NCI-H2029 (cell line): ENCODE results near the gene PTK7.
"Not testable (repeated sequence)": the region's sequence is repeated elsewhere in the genome, so short reads cannot be mapped to it uniquely, and the experiment has no call there.

Experiments
- DNase-seq: peaks from one replicate; lab custom pipeline; 2025; lab: John Stamatoyannopoulos, UW

PTK7 gene

DNA sequence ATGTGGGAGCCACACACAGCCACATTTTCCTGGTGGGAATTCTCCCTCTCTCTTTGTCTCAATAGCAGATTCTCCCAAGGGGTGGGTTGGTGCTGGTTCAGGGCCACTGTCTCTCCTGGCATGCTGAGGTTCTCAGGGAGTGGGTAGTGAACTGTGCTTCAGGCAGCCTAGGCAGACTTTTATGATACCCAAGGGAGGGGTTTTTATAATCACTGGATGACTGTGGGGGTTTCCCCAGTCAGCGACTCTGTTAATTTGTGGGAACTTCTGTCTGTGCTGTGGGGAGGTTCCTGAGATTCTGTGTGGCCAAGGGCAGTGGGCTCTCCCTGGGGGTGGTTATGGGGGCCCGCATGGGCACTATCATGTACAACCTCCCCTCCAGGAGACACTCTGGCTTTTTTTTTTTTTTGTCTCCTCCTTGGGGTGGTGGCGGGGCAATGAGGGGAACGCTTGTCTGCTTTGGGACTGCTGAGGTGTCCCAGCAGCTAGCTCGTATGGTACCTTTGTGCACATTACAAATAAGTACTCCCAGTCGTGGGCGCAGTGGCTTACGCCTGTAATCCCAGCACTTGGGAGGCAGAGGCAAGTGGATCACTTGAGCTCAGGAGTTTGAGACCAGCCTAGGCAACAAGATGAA lies 10.0 kb downstream of the PTK7 start:
- no peak for DNase-seq

DNA sequence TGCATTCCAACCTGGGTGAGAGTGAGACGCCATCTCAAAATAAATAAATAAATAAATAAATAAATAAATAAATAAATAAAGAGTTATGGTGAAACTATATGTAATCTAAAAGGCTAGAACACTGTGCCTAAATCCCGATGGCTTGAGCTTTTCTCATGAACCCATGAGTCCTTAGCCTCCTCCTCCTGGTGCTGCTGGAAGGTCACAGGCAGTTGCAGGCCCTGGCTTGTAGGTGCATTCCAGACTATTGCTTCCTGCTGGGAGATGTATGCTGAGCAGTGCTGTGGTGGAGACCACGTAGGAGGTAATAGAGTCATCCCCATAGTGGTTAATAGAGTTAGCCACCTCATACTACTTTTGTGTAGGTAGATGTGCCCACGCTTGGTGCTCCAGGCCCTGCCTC lies 12.5 kb downstream of the PTK7 start:
- no peak for DNase-seq

DNA sequence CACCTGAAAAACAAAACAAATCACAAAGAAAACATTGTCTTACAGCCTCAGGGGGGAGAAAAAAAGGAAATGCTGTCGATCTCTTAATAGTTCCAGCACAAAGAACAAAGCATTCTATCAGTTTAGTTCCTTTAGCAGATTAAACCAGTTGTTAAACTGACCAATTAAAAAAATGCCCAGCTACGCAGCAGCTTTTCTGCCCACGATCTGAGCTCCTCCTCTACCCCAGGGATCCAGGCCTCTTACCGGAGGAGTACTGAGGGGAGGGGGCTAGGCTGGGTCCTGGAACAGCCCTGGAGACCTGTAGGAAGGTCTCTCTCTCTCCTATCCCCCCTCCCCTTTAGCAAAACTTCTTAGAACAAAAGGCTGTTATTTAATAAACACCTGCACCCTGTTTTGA lies 13.4 kb downstream of the PTK7 start:
- no peak for DNase-seq

DNA sequence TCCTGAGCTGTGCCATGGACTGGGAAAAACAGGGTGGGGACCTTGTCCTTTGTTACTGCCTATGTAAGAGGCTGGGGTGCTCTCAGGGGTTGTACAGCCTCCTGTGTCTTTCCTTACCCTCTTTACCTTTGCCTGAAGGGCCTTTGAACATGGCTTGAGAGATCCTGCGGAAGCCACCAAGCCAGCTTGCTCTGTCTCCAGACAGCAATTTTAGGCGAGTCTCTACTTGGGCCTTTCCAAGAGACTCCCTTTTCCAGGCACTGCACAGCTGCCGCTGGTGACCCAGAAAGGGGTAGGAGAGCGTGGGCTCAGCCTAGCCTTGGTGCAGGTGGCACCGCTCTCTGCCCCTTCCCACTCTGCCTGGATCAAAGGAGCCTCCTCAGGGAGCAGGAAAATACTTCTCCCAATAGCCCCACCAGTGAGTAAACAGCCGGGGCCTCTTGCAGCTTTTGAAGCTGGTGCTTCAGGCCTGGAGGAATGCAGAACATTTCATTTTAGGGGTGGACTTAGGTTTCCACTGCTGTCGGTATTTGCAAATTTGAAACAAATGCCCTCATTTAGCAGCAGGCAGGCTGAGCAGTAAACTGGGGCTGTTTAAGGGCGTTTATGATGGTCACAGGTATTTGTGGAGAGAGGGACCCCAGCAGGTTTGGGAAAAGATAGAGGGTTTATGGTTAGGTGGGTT lies 13.9 kb downstream of the PTK7 start:
- DNase-seq, result no peak

DNA sequence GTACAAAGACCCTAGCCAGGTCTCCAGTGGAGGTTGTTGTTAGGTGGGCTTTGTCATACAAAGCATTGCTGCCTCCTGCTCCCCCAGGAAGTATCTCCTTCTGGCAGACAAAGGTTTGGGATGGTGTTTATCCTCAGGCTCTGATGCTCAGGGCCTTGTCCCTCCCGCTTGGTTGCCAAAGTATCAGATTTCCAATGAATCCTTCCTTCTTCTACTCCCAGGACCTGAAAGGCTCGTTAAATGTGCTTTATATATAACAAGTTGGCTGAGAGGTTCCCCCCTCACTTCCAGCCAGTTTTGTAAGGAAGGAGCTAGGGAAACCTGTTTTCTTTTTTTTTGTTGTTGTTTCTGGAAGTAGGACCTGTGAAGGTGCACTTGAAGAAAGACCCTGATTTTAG lies 14.4 kb downstream of the PTK7 start:
- no peak for DNase-seq

DNA sequence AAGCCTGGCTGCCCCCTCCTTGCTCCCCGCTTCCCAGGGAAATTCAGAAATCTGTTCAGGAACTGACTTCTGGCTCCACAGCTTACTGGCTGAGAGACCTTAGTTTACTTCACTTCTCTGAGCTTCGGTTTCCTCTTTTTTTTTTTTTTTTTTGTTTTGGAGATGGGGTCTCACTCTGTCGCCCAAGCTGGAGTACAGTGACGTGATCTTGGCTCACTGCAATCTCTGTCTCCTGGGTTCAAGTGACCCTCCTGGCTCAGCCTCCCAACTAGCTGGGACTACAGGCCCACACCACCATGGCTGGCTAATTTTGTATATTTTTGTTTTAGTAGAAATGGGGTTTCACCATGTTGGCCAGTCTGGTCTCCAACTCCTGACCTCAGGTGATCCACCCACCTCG lies 14.9 kb downstream of the PTK7 start:
- DNase-seq, result no peak

DNA sequence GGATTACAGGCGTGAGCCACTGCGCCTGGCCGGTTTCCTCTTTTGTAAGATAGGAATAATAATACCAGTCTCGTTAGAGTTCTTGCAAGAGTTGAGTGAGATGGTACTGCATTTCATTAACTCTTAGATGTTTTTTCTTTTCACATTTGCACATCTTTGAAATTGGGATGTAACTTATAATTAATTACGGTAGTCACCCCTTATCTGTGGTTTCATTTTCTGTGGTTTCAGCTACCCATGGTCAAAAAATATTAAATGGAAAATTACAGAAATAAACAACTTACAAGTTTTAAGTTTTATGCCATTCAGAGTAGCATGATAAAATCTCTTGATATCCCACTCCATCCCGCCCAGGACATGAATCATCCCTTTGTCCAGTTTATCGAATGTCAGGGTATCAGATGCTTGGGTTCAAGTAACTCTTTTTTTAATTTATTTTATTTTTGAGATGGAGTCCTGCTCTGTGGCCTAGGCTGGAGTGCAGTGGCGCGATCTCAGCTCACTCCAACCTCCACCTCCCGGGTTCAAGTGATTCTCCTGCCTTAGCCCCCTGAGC lies 15.4 kb downstream of the PTK7 start:
- DNase-seq, result no peak

DNA sequence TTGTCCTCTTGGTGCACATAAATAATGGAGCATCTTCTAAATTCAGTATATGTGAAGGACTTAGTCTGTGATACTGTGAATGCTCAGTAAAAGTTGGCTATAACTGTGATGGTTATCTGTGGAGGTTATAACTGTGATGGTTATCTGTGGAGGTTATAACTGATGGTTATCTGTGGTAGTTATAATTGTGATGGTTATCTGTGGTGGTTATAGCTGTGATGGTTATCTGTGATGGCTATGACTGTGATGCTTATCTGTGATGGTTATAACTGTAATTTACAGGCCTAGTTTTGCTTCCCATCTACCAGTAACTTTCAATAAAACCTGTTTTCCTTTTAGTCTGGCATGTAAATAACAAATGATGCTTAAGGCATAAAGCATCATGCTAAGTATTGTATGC lies 16.5 kb downstream of the PTK7 start:
- no peak for DNase-seq

DNA sequence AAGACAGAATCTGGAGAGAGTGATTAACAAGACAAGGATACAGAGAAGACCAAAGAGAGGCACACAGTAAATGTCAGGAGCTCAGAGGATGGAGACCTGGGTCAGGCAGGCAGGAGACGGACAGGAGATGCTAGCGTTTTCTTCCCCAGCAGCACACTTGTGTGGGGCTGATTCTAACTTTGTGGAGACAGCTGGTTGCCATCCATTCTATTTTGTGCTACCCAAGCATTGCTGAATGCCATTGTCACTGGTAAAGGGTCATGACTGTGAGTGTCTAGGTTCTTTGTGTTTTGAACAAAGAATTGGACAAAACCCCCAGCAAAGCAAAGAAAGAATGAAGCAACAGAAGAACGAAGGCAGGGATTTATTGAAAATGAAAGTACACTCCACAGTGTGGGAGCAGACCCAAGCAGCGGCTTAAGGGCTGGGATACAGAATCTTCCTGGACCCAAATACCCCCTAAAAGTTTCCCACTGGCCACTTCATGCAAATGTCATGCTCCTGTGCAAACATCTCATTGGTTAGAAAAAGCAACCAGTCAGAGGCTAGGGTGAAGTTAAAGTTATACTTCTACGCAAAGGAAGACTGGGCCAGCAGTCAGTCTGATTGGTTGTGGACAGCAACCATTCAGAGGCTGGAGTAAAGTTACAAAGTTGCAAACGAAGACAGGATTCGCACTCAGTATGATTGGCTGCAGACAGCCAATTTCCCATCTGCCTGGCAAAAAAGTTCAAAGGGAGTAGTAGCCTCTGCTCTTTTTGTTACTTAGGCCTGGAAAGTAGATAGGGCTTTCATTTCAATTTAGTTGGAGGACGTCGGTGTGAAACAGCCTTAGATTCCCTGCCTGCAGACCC lies 17.5 kb downstream of the PTK7 start:
- no peak for DNase-seq

DNA sequence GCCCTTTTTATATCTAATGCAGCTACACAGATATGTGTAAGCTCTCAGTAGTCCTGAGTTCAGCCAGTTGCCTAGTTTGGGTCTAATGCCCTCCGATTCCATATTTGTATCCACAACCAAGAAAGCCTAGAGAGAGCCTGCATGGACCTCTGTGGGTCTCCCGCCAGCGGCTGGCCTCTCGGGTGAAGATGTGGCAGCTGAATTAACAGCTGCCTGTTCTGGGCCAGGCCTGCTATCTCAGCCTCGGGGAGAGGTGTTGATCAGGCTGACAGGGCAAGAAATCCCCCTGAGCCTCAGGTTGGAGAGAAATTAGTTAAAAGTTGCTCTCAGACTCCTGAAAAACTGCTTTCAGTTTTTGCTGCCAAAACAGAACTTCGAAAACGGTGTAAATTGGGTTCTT lies 19.8 kb downstream of the PTK7 start:
- DNase-seq, result no peak

DNA sequence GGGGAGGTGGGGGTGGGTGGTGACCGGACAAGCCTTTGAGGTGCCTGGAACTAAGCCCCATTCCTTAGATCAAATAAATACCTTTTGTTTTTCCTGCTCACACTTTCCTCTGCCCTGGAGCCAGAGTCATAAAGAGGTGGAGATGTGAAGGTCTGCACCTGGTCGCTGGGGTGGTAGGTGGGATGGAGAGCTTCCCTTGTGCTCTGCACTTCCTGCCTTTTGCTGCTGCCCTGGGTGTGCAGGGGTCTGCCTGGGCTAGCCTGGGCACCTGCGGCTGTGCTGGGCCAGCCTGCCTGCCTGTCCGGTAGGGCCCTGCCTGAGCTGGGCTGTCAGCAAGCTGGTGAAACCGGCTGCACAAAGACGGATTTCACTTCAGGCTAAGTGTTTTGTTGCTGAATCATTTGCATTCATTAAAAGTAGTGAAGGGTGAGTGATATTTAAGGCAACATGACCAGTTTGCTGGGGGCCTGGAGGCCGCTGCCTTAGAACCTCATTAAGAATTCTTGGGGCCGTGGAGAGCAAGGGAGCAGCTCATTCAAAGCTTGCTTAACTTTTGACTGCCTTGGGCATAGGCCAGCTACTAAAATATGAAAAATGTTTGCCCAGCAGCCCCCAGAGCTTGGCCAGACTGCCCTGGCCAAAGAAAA lies 20.5 kb downstream of the PTK7 start:
- no peak for DNase-seq

DNA sequence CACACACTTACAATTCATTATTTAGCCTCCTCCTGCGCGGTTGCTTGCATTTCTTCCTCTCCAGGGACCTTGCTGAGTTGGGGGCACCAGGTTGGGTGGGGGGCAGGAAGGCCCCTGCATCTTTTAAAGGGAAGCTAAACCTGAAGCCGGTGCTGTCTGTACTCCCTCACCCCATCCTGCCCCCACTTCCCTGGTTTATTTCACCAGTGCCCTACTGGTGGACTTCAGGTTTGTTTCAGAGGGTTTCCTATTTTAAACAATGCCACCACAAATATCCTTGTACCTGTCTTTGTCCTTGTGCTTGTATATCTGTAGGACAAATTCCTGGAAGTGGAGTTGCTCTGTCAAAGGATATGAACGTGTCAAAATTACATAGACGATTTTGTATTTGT lies 21.0 kb downstream of the PTK7 start:
- no peak for DNase-seq

DNA sequence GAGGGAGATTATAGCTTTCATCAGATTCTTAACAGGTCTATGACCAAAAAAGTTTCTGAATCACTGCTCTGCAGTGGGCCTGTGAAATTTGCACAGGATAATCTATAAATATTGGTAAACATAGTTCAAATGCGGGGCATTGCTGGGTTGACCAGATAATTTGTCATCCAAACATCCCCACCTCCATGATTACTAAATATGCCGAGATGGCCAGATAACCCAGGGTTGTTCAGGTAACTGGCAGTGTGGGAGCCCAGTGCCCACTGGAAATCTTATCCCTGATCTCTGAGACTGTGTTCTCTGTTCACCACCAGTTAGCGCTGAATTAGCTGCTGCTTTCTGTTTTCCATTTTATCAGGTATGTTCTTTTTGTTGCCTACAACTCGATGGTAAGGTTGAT lies 21.4 kb downstream of the PTK7 start:
- DNase-seq, result no peak

DNA sequence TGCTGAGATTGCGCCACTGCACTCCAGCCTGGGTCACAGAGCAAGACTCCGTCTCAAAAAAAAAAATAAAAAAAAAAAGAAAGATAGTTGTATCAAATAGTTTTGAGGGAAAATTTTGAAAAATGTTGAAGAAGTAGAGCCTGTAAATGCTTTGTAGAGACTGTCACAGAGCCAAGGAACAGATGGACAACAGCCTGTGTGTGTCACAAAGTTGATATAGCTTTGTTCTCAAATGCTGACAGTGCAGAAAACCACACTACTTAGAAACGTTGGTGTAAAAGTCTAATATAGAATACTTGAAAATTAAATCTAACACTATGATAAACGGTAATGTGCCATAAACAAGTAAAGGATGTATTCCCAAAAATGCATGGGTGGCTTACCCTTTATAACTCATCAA lies 25.4 kb downstream of the PTK7 start:
- DNase-seq, result no peak

DNA sequence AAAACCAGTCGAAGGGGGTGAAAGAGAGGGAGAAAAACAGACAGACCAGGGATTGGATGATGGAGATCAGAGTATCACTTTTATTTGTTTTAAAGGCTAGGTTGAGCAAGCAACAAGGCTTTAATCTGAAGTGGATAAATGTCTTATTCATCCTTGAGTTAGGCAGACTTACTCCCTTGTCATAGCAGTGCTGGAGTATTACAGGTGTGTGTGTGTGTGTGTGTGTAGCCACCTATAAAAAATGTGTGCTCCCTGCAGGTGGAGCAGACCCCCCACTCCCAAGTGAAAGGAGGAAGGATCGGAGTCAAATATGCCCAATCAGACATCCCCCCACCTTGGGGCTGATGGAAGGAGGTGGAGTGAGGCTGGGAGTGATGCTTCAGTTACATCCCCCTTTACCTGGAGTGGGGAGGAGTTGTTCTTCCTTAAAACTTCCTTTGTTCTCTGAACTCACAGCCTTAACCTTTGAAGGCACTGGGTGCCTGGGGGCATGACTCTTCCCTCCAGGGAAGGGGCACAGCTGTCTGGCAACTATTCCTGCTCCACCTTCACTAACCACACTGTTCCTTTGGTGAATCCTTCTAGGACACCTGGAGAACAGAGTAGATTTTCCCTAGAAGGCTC lies 27.3 kb downstream of the PTK7 start:
- DNase-seq, result no peak

DNA sequence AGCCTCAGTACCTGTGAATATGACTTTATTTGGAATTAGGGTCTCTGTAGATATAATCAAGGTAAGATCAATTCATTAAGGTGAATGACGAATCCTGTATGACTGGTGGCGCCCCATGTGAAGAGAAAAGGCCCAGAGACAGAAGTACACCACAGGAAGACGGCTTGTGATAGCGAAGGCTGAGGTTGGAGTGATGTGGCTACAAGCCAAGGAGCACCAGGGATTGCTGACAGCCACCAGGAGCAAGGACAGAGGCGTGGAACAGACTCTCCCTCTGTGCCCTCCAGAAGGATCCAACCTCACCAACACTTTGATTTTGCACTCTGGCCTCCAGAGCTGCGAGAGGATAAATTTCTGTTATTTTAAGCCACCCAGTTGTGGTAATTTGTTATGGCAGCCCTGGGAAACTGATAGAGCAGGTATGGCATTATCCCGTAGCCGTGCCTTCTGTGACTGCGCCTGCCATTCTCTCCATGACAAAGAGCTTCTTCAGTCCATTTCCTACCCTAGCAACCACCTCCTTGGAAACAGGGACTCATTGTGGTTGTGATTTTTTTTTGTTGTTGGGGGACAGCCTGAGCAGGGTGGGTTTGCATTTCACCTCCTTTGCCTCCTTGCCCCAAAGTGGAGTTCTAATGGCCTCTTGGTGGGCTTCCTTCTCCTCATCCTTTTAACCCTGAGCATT lies 29.6 kb downstream of the PTK7 start:
- DNase-seq, result no peak

DNA sequence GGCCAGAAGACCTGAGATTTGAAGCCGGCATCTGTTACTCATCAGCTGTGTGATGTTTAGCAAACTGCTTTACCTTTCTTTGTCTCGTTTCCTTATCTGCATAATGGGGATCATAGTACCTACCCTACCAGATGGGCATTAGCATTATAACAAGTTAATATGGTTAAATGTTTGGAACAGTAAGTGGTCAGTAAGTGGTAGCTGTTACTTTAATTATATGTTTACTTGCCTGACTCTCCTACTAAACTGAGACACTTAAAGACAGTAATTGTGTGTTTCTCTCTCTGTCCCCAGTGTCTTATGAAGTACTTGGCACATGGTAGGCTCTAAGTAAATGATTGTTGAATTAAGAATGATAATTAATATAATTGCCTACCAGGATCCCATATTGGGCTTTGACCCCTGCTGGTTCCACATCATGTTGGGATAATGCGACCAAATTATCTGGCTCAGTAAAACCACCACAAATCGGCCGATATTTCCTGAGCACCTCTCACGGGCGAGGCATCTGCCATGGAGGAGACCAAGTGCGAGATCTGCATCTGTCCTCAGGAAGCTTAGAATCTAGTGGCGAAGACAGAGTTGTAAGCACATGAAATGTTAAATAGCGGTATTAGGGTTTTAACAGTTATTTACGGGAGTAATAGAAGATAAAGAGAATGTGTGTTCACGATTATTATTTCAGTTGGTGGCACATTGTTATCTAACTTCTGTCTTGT lies 31.4 kb downstream of the PTK7 start:
- no peak for DNase-seq

DNA sequence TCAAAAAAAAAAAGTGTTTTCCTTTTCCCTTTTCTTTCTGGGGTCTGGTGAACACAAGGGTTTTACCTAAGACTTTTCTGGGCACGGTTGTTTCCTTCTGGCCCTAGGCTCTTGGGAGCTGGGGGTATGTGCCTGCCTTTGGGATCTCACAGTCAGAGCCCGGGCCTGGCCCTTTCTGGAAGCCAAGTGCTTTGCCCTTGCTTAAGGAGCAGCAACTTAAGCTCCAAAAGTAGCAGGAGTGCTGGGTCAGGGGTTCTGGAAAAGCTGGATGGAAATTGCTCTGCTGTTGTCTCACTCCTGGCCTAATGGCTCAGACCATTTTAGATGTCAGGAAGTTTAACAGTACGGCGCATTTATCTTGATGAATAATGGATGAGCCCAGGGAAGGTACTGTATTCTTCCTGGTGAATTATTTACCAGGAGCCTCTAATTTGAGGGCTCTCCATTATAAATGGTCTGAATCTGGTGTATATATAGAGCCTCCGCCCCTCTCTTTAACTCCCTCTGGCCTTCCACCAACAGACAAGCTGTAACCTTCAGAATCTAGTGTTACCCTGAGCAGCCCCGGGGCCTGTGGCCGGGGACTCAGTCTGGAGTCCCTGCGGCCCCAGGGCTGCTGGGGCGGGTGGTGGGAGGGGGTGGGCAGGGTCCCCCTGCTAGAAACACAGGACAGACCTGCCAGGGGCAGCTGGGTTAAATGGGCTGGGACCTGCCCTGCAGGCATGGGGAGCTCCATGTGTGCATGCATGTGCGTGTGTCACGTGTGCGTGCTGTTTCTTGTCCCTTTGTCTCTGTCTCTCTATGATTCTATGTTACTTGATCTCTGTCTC lies 37.5 kb downstream of the PTK7 start:
- no peak for DNase-seq

DNA sequence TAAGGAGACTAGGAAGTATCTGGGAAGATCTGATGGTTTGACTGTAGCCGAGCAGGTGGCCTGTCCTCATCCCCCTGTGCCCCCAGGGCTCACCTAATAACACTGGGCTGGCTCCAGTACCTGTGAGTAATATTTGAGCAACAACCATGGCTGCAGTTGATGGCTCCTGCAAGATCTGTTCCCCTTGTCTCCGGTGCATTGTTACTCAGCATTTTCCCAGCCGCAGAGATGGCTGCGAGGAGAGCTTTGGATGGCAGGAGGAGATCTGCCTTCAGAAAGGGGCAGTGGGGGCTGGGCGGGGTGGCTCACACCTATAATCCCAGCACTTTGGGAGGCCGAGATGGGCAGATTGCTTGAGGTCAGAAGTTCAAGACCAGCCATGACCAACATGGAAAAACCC lies 39.3 kb downstream of the PTK7 start:
- no peak for DNase-seq

DNA sequence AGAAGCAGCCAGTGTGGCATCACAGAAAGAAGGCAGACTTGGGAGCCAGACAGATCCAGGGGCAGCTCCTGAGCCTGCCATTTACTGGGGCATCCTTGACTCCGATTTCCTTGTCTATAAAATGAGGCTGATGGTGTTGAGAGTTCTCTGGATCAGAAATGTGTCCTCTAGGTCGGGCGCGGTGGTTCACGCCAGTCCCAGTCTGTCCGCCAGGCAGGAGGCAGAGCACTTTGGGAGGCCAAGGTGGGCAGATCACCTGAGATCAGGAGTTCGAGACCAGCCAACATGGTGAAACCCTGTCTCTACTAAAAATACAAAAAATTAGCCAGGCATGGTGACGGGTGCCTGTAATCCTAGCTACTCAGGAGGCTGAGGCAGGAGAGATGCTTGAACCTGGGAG lies 41.4 kb downstream of the PTK7 start:
- not testable (repeated sequence) for DNase-seq
